Measurements from ENCODE around the gene LSM2. TPM values are rescaled to one million over a fixed set of nuclear protein-coding genes. Genes with fewer than 3 reads are reported as not detected.
A peak's percentile ranks its signal among the peaks of the same experiment; 100 is the strongest.

The LSM2 gene
- total and polyA plus RNA-seq, 9 of the 15 experiments (the other 6 are each of a cell fraction or from before 2014, with no cell fraction given): 154 to 407 (median 223) TPM

DNA sequence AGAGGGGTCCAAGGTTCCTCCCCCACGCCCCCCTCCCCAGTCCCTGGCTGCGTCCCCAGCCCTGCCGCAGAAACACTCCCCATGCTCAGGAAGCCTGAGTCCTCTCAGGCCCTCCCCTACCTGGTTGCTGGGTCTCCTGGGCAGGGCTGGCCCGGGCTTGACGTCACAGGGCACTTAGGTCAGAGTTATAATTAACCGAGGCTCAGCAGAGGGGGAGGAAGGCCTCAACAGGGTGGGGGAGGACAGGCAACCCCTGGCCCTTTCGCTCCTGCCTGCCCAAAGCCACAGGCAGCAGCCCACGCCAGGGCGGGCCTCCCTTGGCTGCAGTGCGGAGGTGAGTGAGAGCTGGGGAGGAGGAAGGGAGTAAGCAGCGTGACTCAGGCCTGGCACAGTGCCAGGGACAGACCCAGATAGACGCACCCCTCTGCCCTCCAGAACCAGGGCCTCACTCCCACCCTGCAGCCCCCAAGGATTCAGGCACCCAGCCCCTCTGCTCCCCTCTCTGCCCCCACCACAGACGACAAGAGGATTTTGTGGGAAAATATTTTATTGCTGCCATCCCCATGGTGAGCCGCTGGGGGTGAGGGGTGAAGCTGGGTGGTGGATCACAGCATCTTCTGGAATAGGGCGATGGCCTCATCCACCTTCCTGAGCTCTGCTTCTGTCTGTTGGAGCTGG is 29.6 kb downstream of the LSM2 start, which contains the start of gene VWA7 (continued):
- TF ChIP-seq ELF2 (CRISPR knock-in tag; IDR thresholded peaks at IDR 0.05): peak; percentile 69
- TF ChIP-seq, protein P1, sequence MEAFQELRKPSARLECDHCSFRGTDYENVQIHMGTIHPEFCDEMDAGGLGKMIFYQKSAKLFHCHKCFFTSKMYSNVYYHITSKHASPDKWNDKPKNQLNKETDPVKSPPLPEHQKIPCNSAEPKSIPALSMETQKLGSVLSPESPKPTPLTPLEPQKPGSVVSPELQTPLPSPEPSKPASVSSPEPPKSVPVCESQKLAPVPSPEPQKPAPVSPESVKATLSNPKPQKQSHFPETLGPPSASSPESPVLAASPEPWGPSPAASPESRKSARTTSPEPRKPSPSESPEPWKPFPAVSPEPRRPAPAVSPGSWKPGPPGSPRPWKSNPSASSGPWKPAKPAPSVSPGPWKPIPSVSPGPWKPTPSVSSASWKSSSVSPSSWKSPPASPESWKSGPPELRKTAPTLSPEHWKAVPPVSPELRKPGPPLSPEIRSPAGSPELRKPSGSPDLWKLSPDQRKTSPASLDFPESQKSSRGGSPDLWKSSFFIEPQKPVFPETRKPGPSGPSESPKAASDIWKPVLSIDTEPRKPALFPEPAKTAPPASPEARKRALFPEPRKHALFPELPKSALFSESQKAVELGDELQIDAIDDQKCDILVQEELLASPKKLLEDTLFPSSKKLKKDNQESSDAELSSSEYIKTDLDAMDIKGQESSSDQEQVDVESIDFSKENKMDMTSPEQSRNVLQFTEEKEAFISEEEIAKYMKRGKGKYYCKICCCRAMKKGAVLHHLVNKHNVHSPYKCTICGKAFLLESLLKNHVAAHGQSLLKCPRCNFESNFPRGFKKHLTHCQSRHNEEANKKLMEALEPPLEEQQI (IDR thresholded peaks at IDR 0.05): no peak
- peak; percentile 100 for TF ChIP-seq NFIC (IDR thresholded peaks at IDR 0.05)
- TF ChIP-seq ZNF133 (CRISPR knock-in tag; IDR thresholded peaks at IDR 0.05): no peak
- no peak for TF ChIP-seq ZNF324 (CRISPR knock-in tag; IDR thresholded peaks at IDR 0.05)
- TF ChIP-seq ZC3H4 (CRISPR knock-in tag; IDR thresholded peaks at IDR 0.05; ENCODE audit: borderline replicate concordance): no peak
- peak; percentile 95 for TF ChIP-seq JUN (IDR thresholded peaks at IDR 0.05; ENCODE audit: borderline replicate concordance, low read depth, low read length)
- TF ChIP-seq JUN (CRISPR knock-in tag; IDR thresholded peaks at IDR 0.05; ENCODE audit: borderline replicate concordance): peak; percentile 99
- TF ChIP-seq, protein P2, sequence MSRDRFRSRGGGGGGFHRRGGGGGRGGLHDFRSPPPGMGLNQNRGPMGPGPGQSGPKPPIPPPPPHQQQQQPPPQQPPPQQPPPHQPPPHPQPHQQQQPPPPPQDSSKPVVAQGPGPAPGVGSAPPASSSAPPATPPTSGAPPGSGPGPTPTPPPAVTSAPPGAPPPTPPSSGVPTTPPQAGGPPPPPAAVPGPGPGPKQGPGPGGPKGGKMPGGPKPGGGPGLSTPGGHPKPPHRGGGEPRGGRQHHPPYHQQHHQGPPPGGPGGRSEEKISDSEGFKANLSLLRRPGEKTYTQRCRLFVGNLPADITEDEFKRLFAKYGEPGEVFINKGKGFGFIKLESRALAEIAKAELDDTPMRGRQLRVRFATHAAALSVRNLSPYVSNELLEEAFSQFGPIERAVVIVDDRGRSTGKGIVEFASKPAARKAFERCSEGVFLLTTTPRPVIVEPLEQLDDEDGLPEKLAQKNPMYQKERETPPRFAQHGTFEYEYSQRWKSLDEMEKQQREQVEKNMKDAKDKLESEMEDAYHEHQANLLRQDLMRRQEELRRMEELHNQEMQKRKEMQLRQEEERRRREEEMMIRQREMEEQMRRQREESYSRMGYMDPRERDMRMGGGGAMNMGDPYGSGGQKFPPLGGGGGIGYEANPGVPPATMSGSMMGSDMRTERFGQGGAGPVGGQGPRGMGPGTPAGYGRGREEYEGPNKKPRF (IDR thresholded peaks at IDR 0.05; ENCODE audit: low read depth, low read length): no peak
- TF ChIP-seq, protein P3, sequence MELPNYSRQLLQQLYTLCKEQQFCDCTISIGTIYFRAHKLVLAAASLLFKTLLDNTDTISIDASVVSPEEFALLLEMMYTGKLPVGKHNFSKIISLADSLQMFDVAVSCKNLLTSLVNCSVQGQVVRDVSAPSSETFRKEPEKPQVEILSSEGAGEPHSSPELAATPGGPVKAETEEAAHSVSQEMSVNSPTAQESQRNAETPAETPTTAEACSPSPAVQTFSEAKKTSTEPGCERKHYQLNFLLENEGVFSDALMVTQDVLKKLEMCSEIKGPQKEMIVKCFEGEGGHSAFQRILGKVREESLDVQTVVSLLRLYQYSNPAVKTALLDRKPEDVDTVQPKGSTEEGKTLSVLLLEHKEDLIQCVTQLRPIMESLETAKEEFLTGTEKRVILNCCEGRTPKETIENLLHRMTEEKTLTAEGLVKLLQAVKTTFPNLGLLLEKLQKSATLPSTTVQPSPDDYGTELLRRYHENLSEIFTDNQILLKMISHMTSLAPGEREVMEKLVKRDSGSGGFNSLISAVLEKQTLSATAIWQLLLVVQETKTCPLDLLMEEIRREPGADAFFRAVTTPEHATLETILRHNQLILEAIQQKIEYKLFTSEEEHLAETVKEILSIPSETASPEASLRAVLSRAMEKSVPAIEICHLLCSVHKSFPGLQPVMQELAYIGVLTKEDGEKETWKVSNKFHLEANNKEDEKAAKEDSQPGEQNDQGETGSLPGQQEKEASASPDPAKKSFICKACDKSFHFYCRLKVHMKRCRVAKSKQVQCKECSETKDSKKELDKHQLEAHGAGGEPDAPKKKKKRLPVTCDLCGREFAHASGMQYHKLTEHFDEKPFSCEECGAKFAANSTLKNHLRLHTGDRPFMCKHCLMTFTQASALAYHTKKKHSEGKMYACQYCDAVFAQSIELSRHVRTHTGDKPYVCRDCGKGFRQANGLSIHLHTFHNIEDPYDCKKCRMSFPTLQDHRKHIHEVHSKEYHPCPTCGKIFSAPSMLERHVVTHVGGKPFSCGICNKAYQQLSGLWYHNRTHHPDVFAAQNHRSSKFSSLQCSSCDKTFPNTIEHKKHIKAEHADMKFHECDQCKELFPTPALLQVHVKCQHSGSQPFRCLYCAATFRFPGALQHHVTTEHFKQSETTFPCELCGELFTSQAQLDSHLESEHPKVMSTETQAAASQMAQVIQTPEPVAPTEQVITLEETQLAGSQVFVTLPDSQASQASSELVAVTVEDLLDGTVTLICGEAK (IDR thresholded peaks at IDR 0.05): 0 out of 2 replicates have a peak, but pooled peaks have one; percentile 36
- TF ChIP-seq, protein P3 (CRISPR knock-in tag; IDR thresholded peaks at IDR 0.05): no peak
- peak; percentile 83 for TF ChIP-seq TRIM28 (IDR thresholded peaks at IDR 0.05)
